Embryonic facial prominence (tissue), 1 donor: Measurements from ENCODE around the gene RBM26.
"Not testable (repeated sequence)": the region's sequence is repeated elsewhere in the genome, so short reads cannot be mapped to it uniquely, and the experiment has no call there.

ENCODE experiments used
- DNase-seq: peaks from one replicate; pipeline ENCODE4 v3.0.0-alpha.2; 2016; ENCODE audit errors: extremely low spot score

The RBM26 gene

GRCh38 chr13:79385694-79386093 is 20.4 kb downstream of the RBM26 start:
- no peak for DNase-seq

- DNase-seq, result no peak
Observed at GRCh38 chr13:79384022-79384610, 21.9 kb downstream of the RBM26 start.

GRCh38 chr13:79382545-79383275 is 23.3 kb downstream of the RBM26 start:
- no peak for DNase-seq

GRCh38 chr13:79380997-79381396 is 25.1 kb downstream of the RBM26 start:
- no peak for DNase-seq

GRCh38 chr13:79379274-79379673 is 26.8 kb downstream of the RBM26 start:
- no peak for DNase-seq

- no peak for DNase-seq
Observed at GRCh38 chr13:79376843-79377242, 29.2 kb downstream of the RBM26 start.

- DNase-seq, result no peak
Observed at GRCh38 chr13:79374578-79374977, 31.5 kb downstream of the RBM26 start.

- no peak for DNase-seq
Observed at GRCh38 chr13:79373916-79374315, 32.1 kb downstream of the RBM26 start.

GRCh38 chr13:79369226-79369625 is 36.8 kb downstream of the RBM26 start:
- no peak for DNase-seq

GRCh38 chr13:79365981-79366380 is 40.1 kb downstream of the RBM26 start:
- no peak for DNase-seq

GRCh38 chr13:79361299-79361698 is 44.8 kb downstream of the RBM26 start:
- no peak for DNase-seq

GRCh38 chr13:79360095-79360494 is 46.0 kb downstream of the RBM26 start:
- DNase-seq, result no peak

- no peak for DNase-seq
Observed at GRCh38 chr13:79359064-79359463, 47.0 kb downstream of the RBM26 start.

- DNase-seq, result no peak
Observed at GRCh38 chr13:79354285-79354684, 51.8 kb downstream of the RBM26 start.

GRCh38 chr13:79353693-79354092 is 52.4 kb downstream of the RBM26 start:
- no peak for DNase-seq

GRCh38 chr13:79352107-79352506 is 53.9 kb downstream of the RBM26 start:
- DNase-seq, result no peak

- not testable (repeated sequence) for DNase-seq
Observed at GRCh38 chr13:79349608-79350007, 56.4 kb downstream of the RBM26 start.

- DNase-seq, result no peak
Observed at GRCh38 chr13:79349011-79349410, 57.0 kb downstream of the RBM26 start.

- no peak for DNase-seq
Observed at GRCh38 chr13:79346300-79346914, 59.6 kb downstream of the RBM26 start.

GRCh38 chr13:79341202-79341601 is 64.9 kb downstream of the RBM26 start:
- no peak for DNase-seq

- DNase-seq, result no peak
Observed at GRCh38 chr13:79340490-79340889, 65.6 kb downstream of the RBM26 start.

- DNase-seq, result no peak
Observed at GRCh38 chr13:79338343-79338742, 67.7 kb downstream of the RBM26 start.

- DNase-seq, result no peak
Observed at GRCh38 chr13:79336966-79337365, 69.1 kb downstream of the RBM26 start.
